ENCODE measurements around the gene STON2. TPM values are rescaled to one million over a fixed set of nuclear protein-coding genes. Genes with fewer than 3 reads are reported as not detected.

Gene STON2
- total RNA-seq, 1 experiment from 2014 or later, result 8.6 TPM

DNA sequence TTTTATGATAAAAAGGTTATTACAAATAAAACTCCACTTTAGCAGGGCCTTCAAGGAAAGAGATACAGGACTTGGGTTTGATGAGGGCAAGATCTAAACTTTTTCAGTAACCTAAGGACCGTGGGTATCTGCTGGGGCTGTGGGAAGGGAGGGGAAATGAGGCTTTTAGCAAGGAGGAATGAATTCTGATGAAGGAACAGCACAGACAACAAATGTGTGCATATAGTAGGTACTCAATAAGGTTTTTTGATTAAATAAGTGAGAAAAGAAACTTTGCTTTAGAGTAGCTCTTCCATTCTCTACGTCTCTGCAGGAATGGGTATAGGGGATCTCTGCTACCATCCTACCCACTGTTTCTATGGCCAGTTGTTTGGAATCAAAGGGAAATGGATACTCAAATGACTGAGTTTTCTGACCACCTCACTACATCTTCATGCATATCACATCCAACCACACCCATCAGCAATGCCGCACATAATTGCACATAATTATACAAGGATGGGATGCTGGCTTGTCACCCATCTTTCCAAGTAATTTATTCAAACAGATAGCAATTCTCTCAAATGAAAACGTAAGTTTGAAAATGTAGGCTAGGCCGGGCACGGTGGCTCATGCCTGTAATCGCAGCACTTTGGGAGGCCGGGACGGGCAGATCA, 119.9 kb downstream of the STON2 start:
- CTCF ChIA-PET, result no interaction called here
- DNase-seq (ENCODE audit: low spot score), result no peak
- TF ChIP-seq EZH2 (IDR thresholded peaks at IDR 0.05; ENCODE audit: borderline replicate concordance, low read depth, low read length, poor library complexity, severe bottlenecking), result no peak
- TF ChIP-seq, protein P1, sequence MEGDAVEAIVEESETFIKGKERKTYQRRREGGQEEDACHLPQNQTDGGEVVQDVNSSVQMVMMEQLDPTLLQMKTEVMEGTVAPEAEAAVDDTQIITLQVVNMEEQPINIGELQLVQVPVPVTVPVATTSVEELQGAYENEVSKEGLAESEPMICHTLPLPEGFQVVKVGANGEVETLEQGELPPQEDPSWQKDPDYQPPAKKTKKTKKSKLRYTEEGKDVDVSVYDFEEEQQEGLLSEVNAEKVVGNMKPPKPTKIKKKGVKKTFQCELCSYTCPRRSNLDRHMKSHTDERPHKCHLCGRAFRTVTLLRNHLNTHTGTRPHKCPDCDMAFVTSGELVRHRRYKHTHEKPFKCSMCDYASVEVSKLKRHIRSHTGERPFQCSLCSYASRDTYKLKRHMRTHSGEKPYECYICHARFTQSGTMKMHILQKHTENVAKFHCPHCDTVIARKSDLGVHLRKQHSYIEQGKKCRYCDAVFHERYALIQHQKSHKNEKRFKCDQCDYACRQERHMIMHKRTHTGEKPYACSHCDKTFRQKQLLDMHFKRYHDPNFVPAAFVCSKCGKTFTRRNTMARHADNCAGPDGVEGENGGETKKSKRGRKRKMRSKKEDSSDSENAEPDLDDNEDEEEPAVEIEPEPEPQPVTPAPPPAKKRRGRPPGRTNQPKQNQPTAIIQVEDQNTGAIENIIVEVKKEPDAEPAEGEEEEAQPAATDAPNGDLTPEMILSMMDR (conservative IDR thresholded peaks at IDR 0.05; ENCODE audit: low read depth, low read length), result no peak
- H3K27ac ChIP-seq (ENCODE audit: low read depth, low read length, poor library complexity, severe bottlenecking), result no peak overlapping the region
- BruUV-seq (replicated peaks), result no TSS peak
- H3K36me3 ChIP-seq (ENCODE audit: insufficient read depth, low read length, poor library complexity, severe bottlenecking), result no peaks in the 10 kb centered on the region
- no peak overlapping the region for H3K4me3 ChIP-seq (ENCODE audit: low read depth, low read length, poor library complexity, severe bottlenecking)
- POLR2A ChIA-PET (ENCODE audit: low non-redundant PET), result no interaction called here
- H3K4me1 ChIP-seq (ENCODE audit: insufficient read depth, low read length, poor library complexity, severe bottlenecking), result peaks cover 10% of the 10 kb centered on the region
- intact Hi-C loops (cut with micrococcal nuclease; ENCODE audit: unreplicated experiment), result no loop called here
- no peaks in the 10 kb centered on the region for H3K27me3 ChIP-seq (replicated peaks; ENCODE audit: insufficient read depth, low read depth, low read length, poor library complexity)
- no peaks in the 10 kb centered on the region for H3K9me3 ChIP-seq (ENCODE audit: low read depth, low read length, poor library complexity, severe bottlenecking)

DNA sequence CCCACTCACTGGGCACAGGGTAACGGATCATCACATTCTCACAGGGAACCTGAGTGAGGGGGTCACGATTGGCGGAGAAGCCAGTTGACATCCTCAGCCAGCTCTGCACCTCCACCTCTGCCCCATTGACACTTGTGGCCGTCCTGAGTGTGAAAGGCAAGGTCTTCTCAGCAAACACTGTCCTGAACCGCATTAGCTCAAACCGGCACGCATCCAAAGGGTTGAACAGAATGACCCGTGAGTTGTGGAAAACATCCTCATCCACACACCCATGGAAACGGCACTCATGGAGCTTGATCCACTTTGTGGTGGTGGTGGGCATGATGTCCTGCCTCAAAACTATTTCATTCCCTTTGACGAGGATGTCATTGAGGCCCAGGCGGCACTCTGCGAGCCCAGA, 123.0 kb downstream of the STON2 start:
- H3K4me3 ChIP-seq (ENCODE audit: low read depth, low read length, poor library complexity, severe bottlenecking), result no peak overlapping the region
- ChIA-PET CTCF (no interaction called here), POLR2A (ENCODE audit: low non-redundant PET) (no interaction called here)
- intact Hi-C loops (cut with micrococcal nuclease; ENCODE audit: unreplicated experiment), result no loop called here
- H3K27me3 ChIP-seq (replicated peaks; ENCODE audit: insufficient read depth, low read depth, low read length, poor library complexity), result no peaks in the 10 kb centered on the region
- no peak for DNase-seq (ENCODE audit: low spot score)
- no peak overlapping the region for H3K27ac ChIP-seq (ENCODE audit: low read depth, low read length, poor library complexity, severe bottlenecking)
- no peaks in the 10 kb centered on the region for H3K9me3 ChIP-seq (ENCODE audit: low read depth, low read length, poor library complexity, severe bottlenecking)
- H3K4me1 ChIP-seq (ENCODE audit: insufficient read depth, low read length, poor library complexity, severe bottlenecking), result peaks cover 10% of the 10 kb centered on the region
- no peaks in the 10 kb centered on the region for H3K36me3 ChIP-seq (ENCODE audit: insufficient read depth, low read length, poor library complexity, severe bottlenecking)
- TF ChIP-seq, protein P1 (conservative IDR thresholded peaks at IDR 0.05; ENCODE audit: low read depth, low read length), result no peak
- TF ChIP-seq EZH2 (IDR thresholded peaks at IDR 0.05; ENCODE audit: borderline replicate concordance, low read depth, low read length, poor library complexity, severe bottlenecking), result no peak
- no TSS peak for BruUV-seq (replicated peaks)

DNA sequence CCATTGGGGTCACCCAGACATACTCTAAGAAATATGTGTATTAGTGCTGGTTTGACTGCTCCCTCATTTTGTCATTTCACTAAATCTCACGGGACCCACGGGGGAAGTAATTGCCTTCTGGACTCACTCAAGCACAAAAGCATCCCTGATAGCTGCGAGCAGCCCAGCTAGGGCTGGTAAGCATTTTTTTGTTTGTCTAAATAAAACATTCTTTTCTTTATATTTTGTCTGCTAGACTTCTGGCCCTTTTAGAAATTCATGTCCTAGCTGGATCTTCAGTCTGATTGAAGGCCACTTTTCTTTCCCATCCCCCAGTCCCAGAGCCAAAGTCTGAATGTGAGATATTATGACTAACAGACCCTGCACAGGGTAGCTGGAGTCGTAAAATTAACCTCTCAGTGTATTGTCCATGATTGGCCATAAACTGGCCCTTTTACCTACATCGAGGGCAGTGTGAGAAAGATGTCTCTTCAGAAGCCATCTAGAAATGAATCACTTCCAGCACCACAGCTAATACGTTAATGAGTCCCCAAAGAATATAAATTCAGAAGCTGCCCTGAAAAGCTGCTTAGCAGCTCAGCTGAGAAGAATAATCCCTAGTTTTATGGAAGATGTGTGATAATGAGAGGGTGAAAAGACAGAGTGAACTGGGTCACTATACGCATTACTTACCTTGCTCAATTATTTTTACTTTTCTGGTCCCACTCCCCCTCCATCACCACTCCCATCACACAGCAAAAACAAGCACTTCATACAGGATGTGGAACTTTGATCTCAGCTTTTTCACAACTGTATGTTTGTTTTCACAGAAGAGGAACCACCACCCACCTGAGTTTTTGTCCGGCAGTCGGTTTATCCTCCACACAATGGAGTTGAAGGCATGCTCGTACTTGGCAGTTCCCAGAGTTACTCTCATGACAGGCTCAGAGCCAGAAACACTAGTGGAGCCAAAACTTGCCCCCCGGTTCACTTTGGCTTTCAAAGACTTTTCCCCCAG, 123.8 kb downstream of the STON2 start:
- CTCF ChIA-PET, result no interaction called here
- peaks cover 10% of the 10 kb centered on the region for H3K4me1 ChIP-seq (ENCODE audit: insufficient read depth, low read length, poor library complexity, severe bottlenecking)
- intact Hi-C loops (cut with micrococcal nuclease; ENCODE audit: unreplicated experiment), result no loop called here
- POLR2A ChIA-PET (ENCODE audit: low non-redundant PET), result interaction anchor here (0.7 kb wide), 1 partner anchor 169 kb away, joined by 3 read pairs; no protein-coding TSS in a partner anchor
- no peak overlapping the region for H3K4me3 ChIP-seq (ENCODE audit: low read depth, low read length, poor library complexity, severe bottlenecking)
- H3K27me3 ChIP-seq (replicated peaks; ENCODE audit: insufficient read depth, low read depth, low read length, poor library complexity), result no peaks in the 10 kb centered on the region
- no TSS peak for BruUV-seq (replicated peaks)
- no peaks in the 10 kb centered on the region for H3K36me3 ChIP-seq (ENCODE audit: insufficient read depth, low read length, poor library complexity, severe bottlenecking)
- DNase-seq (ENCODE audit: low spot score), result peak; percentile 37
- H3K9me3 ChIP-seq (ENCODE audit: low read depth, low read length, poor library complexity, severe bottlenecking), result no peaks in the 10 kb centered on the region
- H3K27ac ChIP-seq (ENCODE audit: low read depth, low read length, poor library complexity, severe bottlenecking), result no peak overlapping the region
- no peak for TF ChIP-seq EZH2 (IDR thresholded peaks at IDR 0.05; ENCODE audit: borderline replicate concordance, low read depth, low read length, poor library complexity, severe bottlenecking)
- TF ChIP-seq, protein P1 (conservative IDR thresholded peaks at IDR 0.05; ENCODE audit: low read depth, low read length), result no peak

All from A673 (cell line).